HG03342 (cell line): Measurements from ENCODE around the gene LRRTM4.
A peak's percentile ranks its signal among the peaks of the same experiment; 100 is the strongest.

Source experiments
- ATAC-seq: cut with Tn5 transposase; IDR thresholded peaks from one replicate; pipeline ENCODE4 v1.9.1; 2021; ENCODE audit warnings: mild to moderate bottlenecking, moderate library complexity; ENCODE audit not compliant: unreplicated experiment

The LRRTM4 gene

GRCh38 chr2:76928026-76928425 lies 594.1 kb downstream of the LRRTM4 start:
- no peak for ATAC-seq

GRCh38 chr2:76921006-76921405 lies 601.2 kb downstream of the LRRTM4 start:
- no peak for ATAC-seq

- ATAC-seq, result no peak
These were observed 626.7 kb downstream of the LRRTM4 start for GRCh38 chr2:76895469-76895868.

DNA sequence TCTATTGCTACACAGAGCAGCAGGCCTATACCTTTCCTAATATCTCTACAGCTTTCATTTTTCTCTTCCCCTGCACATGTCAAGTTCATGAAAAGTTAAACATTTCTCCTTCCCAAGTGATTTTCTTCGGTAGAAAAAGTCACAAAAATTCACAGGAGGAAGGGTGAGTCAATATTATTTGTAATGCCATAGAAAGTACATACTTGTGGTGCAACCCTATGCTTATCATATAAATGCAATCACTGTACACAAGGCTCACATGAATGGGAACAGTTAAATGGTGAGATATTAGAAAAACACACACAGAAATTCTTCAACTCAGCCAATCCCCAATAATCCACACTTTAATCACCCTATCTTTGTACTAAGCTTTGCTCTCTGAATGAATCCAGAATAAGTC lies 651.6 kb downstream of the LRRTM4 start:
- ATAC-seq, result no peak

GRCh38 chr2:76870011-76870410 lies 652.2 kb downstream of the LRRTM4 start:
- no peak for ATAC-seq

DNA sequence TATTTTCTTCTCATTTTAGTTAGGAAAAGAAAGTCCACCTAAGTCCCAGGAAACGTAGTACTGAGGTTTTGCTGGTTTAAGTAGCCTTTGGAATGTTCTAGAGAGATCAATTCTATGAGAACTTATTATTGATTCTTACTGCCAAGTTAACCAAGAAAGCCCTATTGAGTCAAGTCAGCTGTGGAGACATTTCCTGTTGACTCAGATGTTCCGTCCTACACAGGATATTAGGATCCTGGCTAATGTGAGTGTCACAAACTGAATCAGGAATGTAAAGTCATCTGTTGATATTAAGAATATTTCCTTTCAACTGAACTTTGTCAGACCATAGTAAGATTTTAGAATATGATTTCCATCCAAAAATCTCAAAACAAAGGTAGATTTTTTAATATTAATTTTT lies 654.3 kb downstream of the LRRTM4 start:
- no peak for ATAC-seq

GRCh38 chr2:76866464-76866863 lies 655.7 kb downstream of the LRRTM4 start:
- ATAC-seq, result no peak

- no peak for ATAC-seq
These were observed 659.3 kb downstream of the LRRTM4 start for GRCh38 chr2:76862901-76863300.

DNA sequence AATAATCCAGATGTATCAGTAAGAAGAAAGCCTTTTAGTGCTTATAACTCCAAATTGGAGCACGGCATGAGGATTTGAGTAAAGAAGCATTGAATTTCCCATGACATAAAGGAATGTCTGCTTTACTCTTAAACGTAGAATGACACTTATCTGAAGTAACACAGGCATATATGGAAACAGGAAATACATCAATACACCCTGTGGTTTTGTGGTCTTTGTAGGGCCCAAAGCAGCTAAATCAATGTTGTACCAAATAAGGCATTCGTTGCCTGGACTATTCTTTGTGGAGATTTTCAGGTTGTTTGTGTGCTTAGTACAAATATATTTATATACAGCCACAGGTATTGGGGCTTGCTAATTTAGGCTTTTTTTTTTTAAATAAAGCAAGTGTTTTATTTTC lies 660.5 kb downstream of the LRRTM4 start:
- ATAC-seq, result peak; percentile 79

DNA sequence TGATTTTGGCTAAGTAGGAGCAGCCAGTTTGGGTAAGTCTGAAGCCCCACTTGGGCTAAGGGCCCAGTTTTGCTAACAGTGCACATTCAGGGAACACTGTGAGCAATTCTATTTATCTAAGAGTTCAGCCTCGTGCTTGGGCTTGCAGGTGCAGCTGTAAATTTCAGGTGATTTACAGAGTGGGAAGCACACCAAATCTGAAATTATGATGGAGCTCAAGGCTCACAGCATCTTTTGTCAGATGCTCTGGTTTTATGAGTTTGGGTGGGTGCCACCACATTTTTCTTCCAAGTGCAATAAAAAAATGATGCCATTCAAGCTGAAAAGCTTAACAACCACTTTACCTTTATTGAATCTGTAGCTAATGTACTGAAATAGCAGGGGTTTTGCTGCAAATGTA lies 671.2 kb downstream of the LRRTM4 start:
- no peak for ATAC-seq

DNA sequence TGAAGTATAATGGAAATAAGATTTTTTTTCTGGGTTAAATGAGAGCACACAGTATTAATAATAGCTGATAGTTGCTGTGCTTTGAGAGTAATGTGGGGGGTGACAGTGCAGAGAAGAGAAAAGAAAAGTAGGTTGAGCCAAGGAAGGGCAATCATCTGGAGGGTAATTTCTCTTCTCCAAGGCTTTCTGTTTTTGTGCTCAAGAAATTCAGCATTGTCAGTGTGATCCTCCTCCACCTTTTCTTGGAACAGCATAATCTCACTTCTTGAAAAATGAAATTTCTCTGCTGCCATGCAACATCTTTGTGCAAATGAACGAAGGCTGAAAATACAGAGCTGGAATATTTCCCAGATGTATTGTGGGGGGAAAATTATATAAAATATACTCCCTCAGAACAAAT lies 673.1 kb downstream of the LRRTM4 start:
- ATAC-seq, result no peak

GRCh38 chr2:76839826-76840225 lies 682.4 kb downstream of the LRRTM4 start:
- no peak for ATAC-seq

GRCh38 chr2:76829374-76830234 lies 692.6 kb downstream of the LRRTM4 start:
- no peak for ATAC-seq

DNA sequence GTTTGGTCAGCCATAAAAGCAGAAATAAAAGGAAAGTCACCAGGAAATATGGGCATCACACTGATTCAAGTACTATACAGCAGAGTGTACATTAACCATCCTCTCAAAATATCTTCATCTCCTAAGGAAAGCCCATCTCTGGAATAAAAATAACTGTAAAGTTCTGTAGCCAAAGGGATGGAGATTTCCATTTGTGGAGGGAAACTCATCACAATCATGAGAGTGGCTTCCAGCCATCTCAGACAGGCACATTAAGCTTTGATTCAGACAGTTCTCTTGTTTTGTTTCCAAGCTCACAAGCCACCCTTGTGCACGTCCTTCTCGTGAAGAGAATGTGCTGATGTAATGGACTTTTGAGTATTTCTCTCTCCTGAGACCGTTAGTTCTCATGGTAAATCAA lies 695.5 kb downstream of the LRRTM4 start:
- no peak for ATAC-seq

GRCh38 chr2:76825140-76825970 lies 696.8 kb downstream of the LRRTM4 start:
- ATAC-seq, result no peak

GRCh38 chr2:76821731-76822130 lies 700.4 kb downstream of the LRRTM4 start:
- ATAC-seq, result no peak

DNA sequence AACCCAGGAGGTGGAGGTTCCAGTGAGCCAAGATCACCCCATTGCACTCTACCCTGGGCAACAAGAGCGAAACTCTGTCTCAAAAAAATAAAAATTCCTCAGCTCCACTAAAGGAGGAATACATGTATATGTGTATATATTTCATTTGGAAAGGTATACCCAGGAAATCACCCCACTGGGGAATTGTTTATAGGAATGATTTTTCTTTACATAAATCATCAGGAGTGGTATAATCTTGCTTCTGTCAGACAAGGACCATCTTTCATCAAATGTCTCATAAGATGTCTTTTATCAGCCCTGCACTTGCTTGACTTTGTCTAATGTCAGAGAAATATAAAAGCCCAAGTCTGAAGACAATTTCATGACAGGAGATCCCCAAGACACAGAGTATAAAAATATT lies 709.1 kb downstream of the LRRTM4 start:
- no peak for ATAC-seq

DNA sequence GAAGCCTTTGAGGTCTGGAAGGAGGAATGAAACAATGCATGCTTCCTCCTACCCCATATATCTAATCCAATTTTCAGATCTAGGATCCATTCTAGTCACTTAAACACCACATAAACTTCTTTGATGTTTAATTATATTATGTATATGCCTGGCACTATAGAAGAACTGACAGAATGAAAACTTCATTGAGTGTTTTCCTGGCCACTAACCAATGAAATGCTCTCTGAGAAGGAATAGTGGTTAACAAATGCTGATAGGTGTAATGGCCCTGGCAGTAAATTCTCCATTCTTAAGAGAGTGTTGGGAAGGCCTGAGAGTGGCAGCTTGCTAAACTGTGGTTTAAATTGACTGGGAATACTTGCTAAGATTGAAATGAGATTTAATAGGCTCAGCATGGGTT lies 710.0 kb downstream of the LRRTM4 start:
- ATAC-seq, result no peak

DNA sequence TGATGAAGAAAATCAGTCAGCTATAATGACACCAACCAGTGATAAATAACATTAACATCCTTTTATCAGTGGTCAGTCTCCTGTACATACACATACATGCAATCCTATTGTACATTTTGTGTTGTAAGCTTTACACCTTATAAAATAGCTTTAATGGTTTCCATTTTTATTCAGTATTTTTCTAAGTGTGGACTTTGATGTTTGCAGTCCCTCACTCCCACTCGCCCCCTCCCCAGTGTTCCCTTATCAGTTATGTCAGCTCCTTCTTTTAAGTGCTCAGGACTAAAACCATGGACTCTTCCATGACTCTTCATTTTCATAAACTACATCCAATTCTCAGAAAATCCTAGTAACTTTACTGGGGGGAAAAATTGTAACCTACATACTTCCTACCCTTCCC lies 713.0 kb downstream of the LRRTM4 start:
- ATAC-seq, result no peak

- ATAC-seq, result no peak
These were observed 713.4 kb downstream of the LRRTM4 start for GRCh38 chr2:76808732-76809131.

GRCh38 chr2:76793647-76794334 lies 728.4 kb downstream of the LRRTM4 start:
- no peak for ATAC-seq
